ENCODE measurements around the gene CREG1.

DNA sequence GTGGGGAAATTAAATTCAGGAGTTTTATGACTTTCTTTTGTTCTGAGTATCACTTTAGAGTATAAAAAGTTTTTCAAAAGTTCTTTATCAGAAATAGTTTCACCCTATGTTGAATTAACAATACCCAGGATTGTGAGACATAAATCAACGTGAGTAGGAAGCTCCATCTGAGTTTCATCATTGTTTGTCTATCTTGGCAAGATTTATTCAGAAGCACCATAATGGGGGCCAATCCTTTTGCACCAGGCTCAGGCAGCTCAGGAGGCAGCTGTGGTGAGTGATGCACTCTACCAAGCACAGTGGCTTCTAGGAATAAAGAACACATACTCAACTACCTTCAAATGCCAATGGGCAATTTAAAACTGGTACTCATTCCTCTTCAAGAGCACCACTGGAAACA is 12.0 kb downstream of the CREG1 start:
- TF ChIP-seq EZH2 (IDR thresholded peaks at IDR 0.05; ENCODE audit: borderline replicate concordance, insufficient read depth, low read length, poor library complexity, severe bottlenecking) (no peak), POLR2AphosphoS5 (IDR thresholded peaks at IDR 0.05) (no peak), RAD21 (conservative IDR thresholded peaks at IDR 0.05) (no peak), SMC3 (conservative IDR thresholded peaks at IDR 0.05; ENCODE audit: poor library complexity) (no peak), EP300 (conservative IDR thresholded peaks at IDR 0.05; ENCODE audit: poor library complexity, severe bottlenecking) (no peak), MXI1 (conservative IDR thresholded peaks at IDR 0.05; ENCODE audit: poor library complexity, severe bottlenecking) (no peak)
- TF ChIP-seq, protein P1, sequence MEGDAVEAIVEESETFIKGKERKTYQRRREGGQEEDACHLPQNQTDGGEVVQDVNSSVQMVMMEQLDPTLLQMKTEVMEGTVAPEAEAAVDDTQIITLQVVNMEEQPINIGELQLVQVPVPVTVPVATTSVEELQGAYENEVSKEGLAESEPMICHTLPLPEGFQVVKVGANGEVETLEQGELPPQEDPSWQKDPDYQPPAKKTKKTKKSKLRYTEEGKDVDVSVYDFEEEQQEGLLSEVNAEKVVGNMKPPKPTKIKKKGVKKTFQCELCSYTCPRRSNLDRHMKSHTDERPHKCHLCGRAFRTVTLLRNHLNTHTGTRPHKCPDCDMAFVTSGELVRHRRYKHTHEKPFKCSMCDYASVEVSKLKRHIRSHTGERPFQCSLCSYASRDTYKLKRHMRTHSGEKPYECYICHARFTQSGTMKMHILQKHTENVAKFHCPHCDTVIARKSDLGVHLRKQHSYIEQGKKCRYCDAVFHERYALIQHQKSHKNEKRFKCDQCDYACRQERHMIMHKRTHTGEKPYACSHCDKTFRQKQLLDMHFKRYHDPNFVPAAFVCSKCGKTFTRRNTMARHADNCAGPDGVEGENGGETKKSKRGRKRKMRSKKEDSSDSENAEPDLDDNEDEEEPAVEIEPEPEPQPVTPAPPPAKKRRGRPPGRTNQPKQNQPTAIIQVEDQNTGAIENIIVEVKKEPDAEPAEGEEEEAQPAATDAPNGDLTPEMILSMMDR (IDR thresholded peaks at IDR 0.05; ENCODE audit: poor library complexity, severe bottlenecking) = no peak
- TF ChIP-seq, protein P2, sequence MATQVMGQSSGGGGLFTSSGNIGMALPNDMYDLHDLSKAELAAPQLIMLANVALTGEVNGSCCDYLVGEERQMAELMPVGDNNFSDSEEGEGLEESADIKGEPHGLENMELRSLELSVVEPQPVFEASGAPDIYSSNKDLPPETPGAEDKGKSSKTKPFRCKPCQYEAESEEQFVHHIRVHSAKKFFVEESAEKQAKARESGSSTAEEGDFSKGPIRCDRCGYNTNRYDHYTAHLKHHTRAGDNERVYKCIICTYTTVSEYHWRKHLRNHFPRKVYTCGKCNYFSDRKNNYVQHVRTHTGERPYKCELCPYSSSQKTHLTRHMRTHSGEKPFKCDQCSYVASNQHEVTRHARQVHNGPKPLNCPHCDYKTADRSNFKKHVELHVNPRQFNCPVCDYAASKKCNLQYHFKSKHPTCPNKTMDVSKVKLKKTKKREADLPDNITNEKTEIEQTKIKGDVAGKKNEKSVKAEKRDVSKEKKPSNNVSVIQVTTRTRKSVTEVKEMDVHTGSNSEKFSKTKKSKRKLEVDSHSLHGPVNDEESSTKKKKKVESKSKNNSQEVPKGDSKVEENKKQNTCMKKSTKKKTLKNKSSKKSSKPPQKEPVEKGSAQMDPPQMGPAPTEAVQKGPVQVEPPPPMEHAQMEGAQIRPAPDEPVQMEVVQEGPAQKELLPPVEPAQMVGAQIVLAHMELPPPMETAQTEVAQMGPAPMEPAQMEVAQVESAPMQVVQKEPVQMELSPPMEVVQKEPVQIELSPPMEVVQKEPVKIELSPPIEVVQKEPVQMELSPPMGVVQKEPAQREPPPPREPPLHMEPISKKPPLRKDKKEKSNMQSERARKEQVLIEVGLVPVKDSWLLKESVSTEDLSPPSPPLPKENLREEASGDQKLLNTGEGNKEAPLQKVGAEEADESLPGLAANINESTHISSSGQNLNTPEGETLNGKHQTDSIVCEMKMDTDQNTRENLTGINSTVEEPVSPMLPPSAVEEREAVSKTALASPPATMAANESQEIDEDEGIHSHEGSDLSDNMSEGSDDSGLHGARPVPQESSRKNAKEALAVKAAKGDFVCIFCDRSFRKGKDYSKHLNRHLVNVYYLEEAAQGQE (IDR thresholded peaks at IDR 0.05; ENCODE audit: borderline replicate concordance) = no peak
